Eye (tissue), 1 donor: Measurements from ENCODE around the gene TBC1D7.
"Not testable (repeated sequence)": the region's sequence is repeated elsewhere in the genome, so short reads cannot be mapped to it uniquely, and the experiment has no call there.

Source experiments
- DNase-seq: peaks from one replicate; pipeline ENCODE4 v3.0.0-alpha.2; 2015

TBC1D7 gene

GRCh38 chr6:13355999-13356785 is 27.9 kb upstream of the TBC1D7 start:
- DNase-seq = no peak

- no peak for DNase-seq
These were observed 27.0 kb upstream of the TBC1D7 start for GRCh38 chr6:13355043-13355945.

GRCh38 chr6:13354331-13355042 is 26.1 kb upstream of the TBC1D7 start:
- DNase-seq = no peak

- DNase-seq = no peak
These were observed 23.8 kb upstream of the TBC1D7 start for GRCh38 chr6:13352165-13352564.

GRCh38 chr6:13351271-13351670 is 22.9 kb upstream of the TBC1D7 start:
- DNase-seq = peak; percentile 79

GRCh38 chr6:13349811-13350506 is 21.6 kb upstream of the TBC1D7 start:
- DNase-seq = no peak

GRCh38 chr6:13348334-13349113 is 20.2 kb upstream of the TBC1D7 start:
- no peak for DNase-seq

GRCh38 chr6:13346245-13346644 is 17.9 kb upstream of the TBC1D7 start:
- no peak for DNase-seq

GRCh38 chr6:13342414-13343019 is 14.2 kb upstream of the TBC1D7 start:
- DNase-seq = no peak

- DNase-seq = no peak
These were observed 11.7 kb upstream of the TBC1D7 start for GRCh38 chr6:13339863-13340630.

GRCh38 chr6:13338038-13338437 is 9.7 kb upstream of the TBC1D7 start:
- DNase-seq = no peak

GRCh38 chr6:13336553-13336952 is 8.2 kb upstream of the TBC1D7 start:
- peak; percentile 94 for DNase-seq

- no peak for DNase-seq
These were observed 6.6 kb upstream of the TBC1D7 start for GRCh38 chr6:13334953-13335352.

- no peak for DNase-seq
These were observed 4.0 kb upstream of the TBC1D7 start for GRCh38 chr6:13332349-13332706.

- DNase-seq = peak; percentile 58
These were observed 3.4 kb upstream of the TBC1D7 start for GRCh38 chr6:13331516-13332348.

GRCh38 chr6:13328875-13329183 is 492 bp upstream of the TBC1D7 start:
- no peak for DNase-seq

- no peak for DNase-seq
These were observed 654 bp downstream of the TBC1D7 start for GRCh38 chr6:13327691-13328075.

- DNase-seq = not testable (repeated sequence)
These were observed 2.2 kb downstream of the TBC1D7 start for GRCh38 chr6:13326031-13326586.

GRCh38 chr6:13319891-13320564 is 8.3 kb downstream of the TBC1D7 start:
- DNase-seq = no peak
